RWPE2 (cell line): ENCODE data around the gene DNAL4.

Experiments used
- ATAC-seq: fragments of 200-7000 bp; cut with Tn5 transposase; 3 replicates; pipeline ENCODE4 v1.9.1; 2021; ENCODE audit warnings: low read depth
- DNase-seq: peaks from one replicate; pipeline ENCODE4 v3.0.0-alpha.2; 2020; ENCODE audit warnings: low spot score
- H3K27ac ChIP-seq: fragments of 450-650 bp; 2 replicates; pipeline ENCODE4 v1.5.1; 2017; ENCODE audit warnings: mild to moderate bottlenecking; ENCODE audit not compliant: poor library complexity, severe bottlenecking
- H3K27me3 ChIP-seq: fragments of 250-450 bp; sonication (Bioruptor Pico); 2 replicates; pipeline ENCODE4 v1.5.1; 2021; ENCODE audit warnings: mild to moderate bottlenecking, moderate library complexity; ENCODE audit not compliant: insufficient read depth, poor library complexity, severe bottlenecking
- H3K36me3 ChIP-seq: fragments of 250-450 bp; sonication (Bioruptor Pico); 2 replicates; pipeline ENCODE4 v1.5.1; 2020; ENCODE audit warnings: low read depth, mild to moderate bottlenecking, moderate library complexity
- H3K4me1 ChIP-seq: fragments of 250-450 bp; sonication (Bioruptor Pico); 2 replicates; pipeline ENCODE4 v1.5.1; 2021; ENCODE audit warnings: mild to moderate bottlenecking, moderate library complexity; ENCODE audit not compliant: insufficient read depth, poor library complexity, severe bottlenecking
- H3K4me3 ChIP-seq: fragments of 250-450 bp; sonication (Bioruptor Pico); 2 replicates; pipeline ENCODE4 v1.5.1; 2021; ENCODE audit warnings: mild to moderate bottlenecking, moderate library complexity; ENCODE audit not compliant: severe bottlenecking
- H3K9me3 ChIP-seq: fragments of 250-450 bp; sonication (Bioruptor Pico); 2 replicates; pipeline ENCODE4 v1.5.1; 2021; ENCODE audit warnings: mild to moderate bottlenecking, moderate library complexity; ENCODE audit not compliant: severe bottlenecking
- TF ChIP-seq, protein P1 (sequence below): fragments of 450-650 bp; IDR thresholded peaks from one replicate; pipeline ENCODE4 v1.5.1; 2017; ENCODE audit warnings: mild to moderate bottlenecking, moderate library complexity; ENCODE audit not compliant: poor library complexity, severe bottlenecking

The DNAL4 gene

DNA sequence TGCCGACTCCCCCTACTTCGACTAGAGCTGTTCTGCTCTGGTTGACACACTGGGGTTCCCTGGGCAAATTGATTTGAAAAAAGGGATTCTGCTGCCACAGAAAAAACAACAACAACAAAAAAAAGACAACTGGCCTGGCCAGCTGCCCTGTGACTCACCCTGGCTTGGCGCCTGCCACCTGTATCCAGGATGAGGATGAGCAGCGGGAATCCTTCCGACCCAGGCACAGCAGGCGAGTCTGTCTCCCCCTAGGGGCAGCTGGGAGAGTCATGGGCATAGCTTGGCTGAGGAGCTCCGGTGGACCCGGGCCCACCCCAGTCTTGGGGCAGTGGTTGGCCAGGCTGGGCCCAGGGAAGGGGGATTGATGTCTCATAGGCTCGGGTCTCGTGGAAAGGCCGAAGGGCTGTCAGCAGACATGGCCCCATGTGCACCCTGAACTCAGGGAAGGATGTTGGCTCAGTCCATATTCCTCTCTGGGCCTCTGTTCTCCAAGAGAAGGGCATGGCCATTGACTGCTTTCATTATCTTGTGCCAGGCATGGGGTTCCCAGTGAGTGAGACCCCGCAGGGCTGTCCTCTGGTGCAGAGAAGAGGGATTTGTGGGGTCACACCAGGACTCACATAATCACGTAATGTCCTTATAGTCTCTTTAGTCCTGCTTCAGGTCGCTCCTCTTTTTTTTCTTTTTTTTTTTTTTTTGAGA is 27.7 kb downstream of the DNAL4 start:
- Histone ChIP-seq H3K36me3 (no peaks in the 10 kb centered on the region), H3K27ac (no peak overlapping the region), H3K4me1 (peaks cover 11% of the 10 kb centered on the region), H3K9me3 (no peaks in the 10 kb centered on the region), H3K4me3 (no peak overlapping the region), H3K27me3 (no peaks in the 10 kb centered on the region)
- peak; percentile 91 for DNase-seq
- TF ChIP-seq, protein P1, sequence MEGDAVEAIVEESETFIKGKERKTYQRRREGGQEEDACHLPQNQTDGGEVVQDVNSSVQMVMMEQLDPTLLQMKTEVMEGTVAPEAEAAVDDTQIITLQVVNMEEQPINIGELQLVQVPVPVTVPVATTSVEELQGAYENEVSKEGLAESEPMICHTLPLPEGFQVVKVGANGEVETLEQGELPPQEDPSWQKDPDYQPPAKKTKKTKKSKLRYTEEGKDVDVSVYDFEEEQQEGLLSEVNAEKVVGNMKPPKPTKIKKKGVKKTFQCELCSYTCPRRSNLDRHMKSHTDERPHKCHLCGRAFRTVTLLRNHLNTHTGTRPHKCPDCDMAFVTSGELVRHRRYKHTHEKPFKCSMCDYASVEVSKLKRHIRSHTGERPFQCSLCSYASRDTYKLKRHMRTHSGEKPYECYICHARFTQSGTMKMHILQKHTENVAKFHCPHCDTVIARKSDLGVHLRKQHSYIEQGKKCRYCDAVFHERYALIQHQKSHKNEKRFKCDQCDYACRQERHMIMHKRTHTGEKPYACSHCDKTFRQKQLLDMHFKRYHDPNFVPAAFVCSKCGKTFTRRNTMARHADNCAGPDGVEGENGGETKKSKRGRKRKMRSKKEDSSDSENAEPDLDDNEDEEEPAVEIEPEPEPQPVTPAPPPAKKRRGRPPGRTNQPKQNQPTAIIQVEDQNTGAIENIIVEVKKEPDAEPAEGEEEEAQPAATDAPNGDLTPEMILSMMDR, result peak; percentile 94
- ATAC-seq, result peak; percentile 87

DNA sequence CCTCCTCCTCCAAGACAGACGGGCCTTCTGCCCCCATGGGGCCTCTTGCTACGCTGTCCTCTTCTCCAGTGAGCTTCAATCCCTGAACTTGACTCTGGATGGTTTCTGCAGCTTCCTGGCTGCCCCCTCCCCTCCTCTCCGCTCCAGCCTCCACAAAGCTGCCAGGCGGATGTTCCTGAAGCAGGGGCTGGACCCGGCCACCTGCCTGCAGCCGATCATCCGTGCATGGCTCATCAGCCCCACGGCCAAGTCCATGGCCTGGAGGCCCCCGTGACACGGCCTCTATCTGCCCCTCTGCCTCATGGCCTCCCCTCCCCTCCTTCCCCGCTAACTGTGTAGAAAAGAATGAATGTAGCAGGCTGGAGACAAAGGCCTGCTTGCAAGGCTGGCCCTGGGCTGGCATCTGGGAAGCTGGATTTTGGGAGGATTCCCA is 31.4 kb downstream of the DNAL4 start:
- no peak for DNase-seq
- peaks cover 11% of the 10 kb centered on the region for H3K4me1 ChIP-seq
- no peaks in the 10 kb centered on the region for H3K36me3 ChIP-seq
- H3K9me3 ChIP-seq, result no peaks in the 10 kb centered on the region
- no peaks in the 10 kb centered on the region for H3K27me3 ChIP-seq
- H3K4me3 ChIP-seq, result no peak overlapping the region
- TF ChIP-seq, protein P1, result no peak
- ATAC-seq, result no peak
- no peak overlapping the region for H3K27ac ChIP-seq

DNA sequence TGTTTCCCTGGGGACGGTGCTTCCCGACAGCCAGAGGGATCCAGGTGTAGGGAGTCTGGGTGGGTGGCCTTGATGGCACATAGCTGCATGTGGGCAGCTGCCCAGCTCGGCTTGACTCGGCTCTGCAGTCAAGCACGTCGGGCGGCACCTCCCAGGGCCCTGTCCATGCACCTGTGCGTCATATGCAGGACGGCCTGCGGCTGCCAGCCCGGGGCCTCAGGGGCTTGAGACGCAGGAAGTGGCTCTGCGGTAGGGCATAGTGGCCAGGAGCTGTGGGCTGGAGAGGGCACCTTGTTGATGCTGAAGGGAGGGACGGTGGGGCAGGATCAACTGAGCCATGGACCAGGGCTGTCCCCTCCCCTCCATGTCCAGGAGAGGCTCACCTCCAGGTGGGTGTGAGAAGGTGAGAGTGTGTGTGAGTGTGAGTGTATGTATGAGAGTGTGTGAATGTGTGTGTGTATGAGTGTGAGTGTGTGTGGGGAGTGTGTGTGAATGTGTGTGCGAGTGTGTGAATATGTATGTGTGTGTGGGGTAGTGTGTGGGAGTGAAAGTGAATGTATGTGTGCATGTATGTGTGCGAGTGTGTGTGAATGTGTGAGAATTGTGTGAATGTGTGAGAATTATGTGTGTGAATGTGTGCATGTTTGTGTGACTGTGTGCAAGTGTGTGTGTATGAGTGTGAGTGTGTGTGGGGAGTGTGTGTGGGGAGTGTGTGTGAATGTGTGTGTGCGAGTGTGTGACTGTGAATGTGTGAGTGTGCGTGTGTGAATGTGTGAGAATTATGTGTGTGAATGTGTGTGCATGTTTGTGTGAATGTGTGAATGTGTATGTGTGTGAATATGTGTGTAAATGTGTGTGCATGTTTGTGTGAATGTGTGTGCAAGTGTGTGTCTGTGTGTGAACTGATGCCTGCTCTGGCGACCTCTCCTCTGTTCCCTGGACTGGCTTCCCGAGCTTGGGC is 32.5 kb downstream of the DNAL4 start:
- Histone ChIP-seq H3K4me1 (peaks cover 14% of the 10 kb centered on the region), H3K36me3 (no peaks in the 10 kb centered on the region), H3K27ac (no peak overlapping the region), H3K9me3 (no peaks in the 10 kb centered on the region), H3K27me3 (no peaks in the 10 kb centered on the region), H3K4me3 (no peak overlapping the region)
- TF ChIP-seq, protein P1, result no peak
- ATAC-seq (no peak; the same call in 2 of the 3 replicates), DNase-seq (no peak)

DNA sequence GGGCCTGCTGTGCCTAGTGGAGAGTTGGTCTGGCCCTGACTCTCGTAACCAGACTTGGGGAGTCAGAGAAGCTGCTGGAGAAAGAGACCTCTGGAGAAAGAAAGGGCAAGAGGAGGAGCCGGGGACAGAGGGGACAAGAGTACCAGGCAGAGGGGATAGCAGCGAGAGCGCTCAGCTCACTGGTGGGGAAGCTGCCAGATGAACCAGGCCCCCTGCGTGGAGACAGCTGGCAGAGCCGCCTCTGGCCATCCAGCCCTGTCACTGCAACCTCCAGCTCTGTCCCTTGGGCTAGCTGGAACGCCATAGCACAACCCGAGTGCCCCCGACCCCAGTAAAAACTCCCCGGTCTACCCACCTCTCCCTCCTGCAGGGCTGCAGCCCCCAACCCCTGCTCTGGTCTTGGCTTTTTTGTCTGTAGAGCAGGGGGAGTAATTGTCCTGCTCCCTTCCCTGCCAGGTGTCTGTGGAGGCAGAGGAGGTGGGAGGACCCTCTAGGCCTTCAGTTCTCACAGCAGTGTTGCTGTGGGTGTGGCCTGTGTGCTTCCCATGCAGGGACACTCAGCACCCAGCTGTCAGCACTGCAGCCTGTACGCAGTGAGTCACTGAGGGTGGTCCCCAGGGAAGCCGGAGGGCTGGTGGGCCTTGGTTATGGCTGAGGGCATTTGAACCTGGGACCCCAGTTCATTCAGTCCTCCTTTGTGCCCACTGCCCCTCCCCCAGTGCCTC is 33.3 kb downstream of the DNAL4 start:
- Histone ChIP-seq H3K27me3 (no peaks in the 10 kb centered on the region), H3K4me1 (peaks cover 15% of the 10 kb centered on the region), H3K36me3 (no peaks in the 10 kb centered on the region), H3K27ac (no peak overlapping the region), H3K4me3 (no peak overlapping the region), H3K9me3 (no peaks in the 10 kb centered on the region)
- no peak; the same call in 2 of the 3 replicates for ATAC-seq
- TF ChIP-seq, protein P1, result no peak
- DNase-seq, result no peak
